Tibial nerve (tissue), 4 donors: Measurements from ENCODE around the gene LSP1. TPM values are rescaled to one million over a fixed set of nuclear protein-coding genes. Genes with fewer than 3 reads are reported as not detected.
"Not testable (repeated sequence)": the region's sequence is repeated elsewhere in the genome, so short reads cannot be mapped to it uniquely, and the experiment has no call there.

Source experiments
- DNase-seq, 2 donors: peaks; one replicate each; pipeline ENCODE4 v3.0.0-alpha.2; 2019; ENCODE audit warnings: low spot score in 2 of 2
- H3K27ac ChIP-seq, 4 donors: fragments of 200-600 bp; sonication (generic) in 3 of 4; one replicate each; pipeline ENCODE4 v1.5.1; 2017 to 2019; ENCODE audit warnings: mild to moderate bottlenecking in 1 of 4
- H3K27me3 ChIP-seq, 2 donors: fragments of 200-600 bp; sonication (generic) in 1 of 2; one replicate each; pipeline versions ENCODE4 v1.5.1 to v1.6.0; 2017 to 2019
- H3K36me3 ChIP-seq, 3 donors: fragments of 200-600 bp; sonication (generic); one replicate each; pipeline ENCODE4 v1.5.1; 2018 to 2019
- H3K4me1 ChIP-seq, 4 donors: fragments of 200-600 bp; sonication (generic) in 3 of 4; one replicate each; pipeline ENCODE4 v1.5.1; 2017 to 2019
- H3K4me3 ChIP-seq, 4 donors: fragments of 200-600 bp; sonication (generic) in 3 of 4; one replicate each; pipeline ENCODE4 v1.5.1; 2017 to 2019; ENCODE audit warnings: mild to moderate bottlenecking in 1 of 4, moderate library complexity in 1 of 4
- H3K9me3 ChIP-seq, 4 donors: fragments of 200-600 bp; sonication (generic) in 3 of 4; one replicate each; pipeline ENCODE4 v1.5.1; 2017 to 2019
- EP300 ChIP-seq, 2 donors: sonication (generic); formaldehyde crosslinking; IDR thresholded peaks; one replicate each; pipeline ENCODE4 v1.6.1; 2017; ENCODE audit warnings: antibody characterized with exemption in 2 of 2, mild to moderate bottlenecking in 1 of 2
- POLR2A ChIP-seq, 2 donors: fragments of 450-650 bp; IDR thresholded peaks; one replicate each; pipeline ENCODE4 v1.6.1; 2017; ENCODE audit warnings: antibody characterized with exemption in 2 of 2, mild to moderate bottlenecking in 2 of 2, moderate library complexity in 2 of 2
- WGBS, 2 donors: methylation state at CpG; one replicate each; pipeline ENCODE4 v1.1.5; 2018; 5-methylcytosine and 5-hydroxymethylcytosine counted together
- total RNA-seq, 4 donors: library from RNA; depleted of rRNA; stranded (reverse); fragments of >200 nt; gene quantifications; one replicate each; pipeline ENCODE4 v1.1.0, GENCODE V29; 2016
- TF ChIP-seq, protein P1 (sequence below), 5 experiments: fragments of 200-600 bp in 3 of 5; fragments of 450-650 bp in 2 of 5; sonication (generic) in 3 of 5; IDR thresholded peaks; one replicate each; pipeline ENCODE4 v1.5.1; 2016 to 2019; ENCODE audit warnings: antibody characterized with exemption in 5 of 5, mild to moderate bottlenecking in 3 of 5, moderate library complexity in 2 of 5

LSP1 gene
- total RNA-seq, 4 donors from 2014 or later, result 36.9 to 69.0 (median 50.2) TPM

DNA sequence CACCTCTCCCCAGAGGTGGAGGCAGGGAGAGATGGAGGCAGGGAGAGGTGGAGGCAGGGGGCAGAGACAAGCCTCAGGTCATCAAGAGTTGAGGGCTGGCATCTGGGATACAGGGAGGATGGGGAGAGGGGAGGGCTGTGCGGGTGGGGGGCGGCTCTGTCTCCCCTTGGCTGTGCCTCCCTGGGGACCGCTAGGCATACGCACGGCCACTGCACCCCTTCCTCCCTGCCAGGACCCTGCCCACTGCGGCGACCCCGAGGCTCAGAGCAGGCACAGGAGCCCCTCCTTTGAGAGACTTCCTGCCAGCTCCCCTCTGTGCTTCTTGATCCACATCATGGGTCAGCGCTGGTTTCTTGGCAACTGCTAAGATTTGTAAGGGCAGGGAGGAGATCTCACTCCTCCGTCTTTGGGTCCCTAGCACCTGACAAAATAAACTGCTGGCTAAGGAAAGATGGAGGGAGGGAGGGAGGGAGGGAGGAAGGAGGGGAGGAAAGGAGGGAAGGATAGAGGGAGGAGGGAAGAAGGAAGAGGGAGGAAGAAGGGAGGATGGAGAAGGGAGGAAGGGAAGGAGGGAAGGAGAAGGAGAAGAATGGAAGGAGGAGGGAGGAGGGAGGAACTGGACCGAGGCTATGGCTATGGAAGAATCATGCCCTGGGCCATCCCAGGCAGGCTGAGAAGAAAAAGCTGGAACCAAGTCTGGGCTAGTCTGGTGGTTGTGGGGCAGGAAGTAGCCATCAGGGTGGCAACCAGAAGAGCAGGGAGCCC, 20.3 kb downstream of the LSP1 start:
- WGBS, 2 donors, result 23 to 28% methylated on average over 11 of the region's 11 CpGs
- H3K4me3 ChIP-seq, result peak overlapping the region in 1 of 4 donors; percentile 25

DNA sequence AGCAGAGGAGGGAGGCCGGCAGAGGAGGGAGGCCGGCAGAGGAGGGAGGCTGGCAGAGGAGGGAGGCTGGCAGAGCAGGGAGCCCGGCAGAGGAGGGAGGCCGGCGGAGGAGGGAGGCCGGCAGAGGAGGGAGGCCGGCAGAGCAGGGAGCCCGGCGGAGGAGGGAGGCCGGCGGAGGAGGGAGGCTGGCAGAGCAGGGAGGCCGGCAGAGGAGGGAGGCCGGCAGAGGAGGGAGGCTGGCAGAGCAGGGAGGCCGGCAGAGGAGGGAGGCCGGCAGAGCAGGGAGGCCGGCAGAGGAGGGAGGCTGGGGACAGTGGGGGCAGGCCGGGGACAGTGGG, 20.9 kb downstream of the LSP1 start:
- 75 to 79% methylated on average over 16 to 17 of the region's 17 CpGs for WGBS, 2 donors
- not testable (repeated sequence) for DNase-seq, H3K4me3 ChIP-seq, H3K36me3 ChIP-seq, H3K9me3 ChIP-seq
- Histone ChIP-seq H3K27ac (peak overlapping the region in 1 of 4 donors; percentile 69), H3K4me1 (peaks cover 0 to 75% (median 25%) of the 10 kb centered on the region in 4 donors), H3K27me3 (peaks cover 0 to 16% of the 10 kb centered on the region in 2 donors)

More for the DNA sequence above, 20.3 kb downstream of the LSP1 start:
- H3K36me3 ChIP-seq, result no peaks in the 10 kb centered on the region
- no peaks in the 10 kb centered on the region for H3K9me3 ChIP-seq
- peak overlapping the region in 2 of 4 donors; percentile 34 to 69 for H3K27ac ChIP-seq
- DNase-seq, result peak in 1 of 2 donors; percentile 54
- H3K27me3 ChIP-seq, result peaks cover 0 to 16% of the 10 kb centered on the region in 2 donors
- H3K4me1 ChIP-seq, result peaks cover 0 to 81% (median 30%) of the 10 kb centered on the region in 4 donors
- TF ChIP-seq EP300 (IDR thresholded peaks at IDR 0.05), result no peak
- TF ChIP-seq POLR2A (IDR thresholded peaks at IDR 0.05), result no peak
- TF ChIP-seq, protein P1, sequence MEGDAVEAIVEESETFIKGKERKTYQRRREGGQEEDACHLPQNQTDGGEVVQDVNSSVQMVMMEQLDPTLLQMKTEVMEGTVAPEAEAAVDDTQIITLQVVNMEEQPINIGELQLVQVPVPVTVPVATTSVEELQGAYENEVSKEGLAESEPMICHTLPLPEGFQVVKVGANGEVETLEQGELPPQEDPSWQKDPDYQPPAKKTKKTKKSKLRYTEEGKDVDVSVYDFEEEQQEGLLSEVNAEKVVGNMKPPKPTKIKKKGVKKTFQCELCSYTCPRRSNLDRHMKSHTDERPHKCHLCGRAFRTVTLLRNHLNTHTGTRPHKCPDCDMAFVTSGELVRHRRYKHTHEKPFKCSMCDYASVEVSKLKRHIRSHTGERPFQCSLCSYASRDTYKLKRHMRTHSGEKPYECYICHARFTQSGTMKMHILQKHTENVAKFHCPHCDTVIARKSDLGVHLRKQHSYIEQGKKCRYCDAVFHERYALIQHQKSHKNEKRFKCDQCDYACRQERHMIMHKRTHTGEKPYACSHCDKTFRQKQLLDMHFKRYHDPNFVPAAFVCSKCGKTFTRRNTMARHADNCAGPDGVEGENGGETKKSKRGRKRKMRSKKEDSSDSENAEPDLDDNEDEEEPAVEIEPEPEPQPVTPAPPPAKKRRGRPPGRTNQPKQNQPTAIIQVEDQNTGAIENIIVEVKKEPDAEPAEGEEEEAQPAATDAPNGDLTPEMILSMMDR (IDR thresholded peaks at IDR 0.05), result no peak

- not testable (repeated sequence) for DNase-seq, H3K4me3 ChIP-seq, H3K9me3 ChIP-seq, H3K36me3 ChIP-seq
- Histone ChIP-seq H3K4me1 (peaks cover 0 to 71% (median 24%) of the 10 kb centered on the region in 4 donors), H3K27ac (peak overlapping the region; percentile 33 to 67 (median 60)), H3K27me3 (peaks cover 0 to 16% of the 10 kb centered on the region in 2 donors)
- WGBS, 2 donors, result 45 to 60% methylated on average over 9 to 16 of the region's 17 CpGs
Observed at GRCh38 chr11:1874441-1875092, 21.7 kb downstream of the LSP1 start.

GRCh38 chr11:1875093-1875850, 22.4 kb downstream of the LSP1 start:
- DNase-seq, result no peak
- H3K4me3 ChIP-seq, result no peak overlapping the region
- no peak for TF ChIP-seq POLR2A (IDR thresholded peaks at IDR 0.05)
- no peak for TF ChIP-seq EP300 (IDR thresholded peaks at IDR 0.05)
- TF ChIP-seq, protein P1 (IDR thresholded peaks at IDR 0.05), result no peak
- peak overlapping the region; percentile 33 to 77 (median 66) for H3K27ac ChIP-seq
- 73 to 78% methylated on average over 19 to 28 of the region's 28 CpGs for WGBS, 2 donors
- H3K36me3 ChIP-seq, result no peaks in the 10 kb centered on the region
- H3K9me3 ChIP-seq, result no peaks in the 10 kb centered on the region
- peaks cover 0 to 14% of the 10 kb centered on the region in 2 donors for H3K27me3 ChIP-seq
- peaks cover 0 to 71% (median 25%) of the 10 kb centered on the region in 4 donors for H3K4me1 ChIP-seq

GRCh38 chr11:1875851-1876301, 23.0 kb downstream of the LSP1 start:
- Histone ChIP-seq H3K27ac (peak overlapping the region in 3 of 4 donors; percentile 50 to 77 (median 67)), H3K4me1 (peaks cover 0 to 71% (median 26%) of the 10 kb centered on the region in 4 donors)
- 78% methylated on average over 11 of the region's 13 CpGs; no CpG with 5 or more reads in 1 of the 2 donors for WGBS, 2 donors
- not testable (repeated sequence) for H3K4me3 ChIP-seq, H3K9me3 ChIP-seq, H3K27me3 ChIP-seq, H3K36me3 ChIP-seq, DNase-seq

- Histone ChIP-seq H3K9me3 (no peaks in the 10 kb centered on the region), H3K27ac (peak overlapping the region in 3 of 4 donors; percentile 50 to 77 (median 67)), H3K27me3 (peaks cover 0 to 4% of the 10 kb centered on the region in 2 donors), H3K36me3 (no peaks in the 10 kb centered on the region), H3K4me3 (no peak overlapping the region), H3K4me1 (peaks cover 0 to 73% (median 29%) of the 10 kb centered on the region in 4 donors)
- DNase-seq, result peak in 1 of 2 donors; percentile 25
- TF ChIP-seq, protein P1 (IDR thresholded peaks at IDR 0.05), result peak; percentile 27 to 63 (median 45)
- no peak for TF ChIP-seq POLR2A (IDR thresholded peaks at IDR 0.05)
- WGBS, 2 donors, result 33 to 35% methylated on average over 19 to 21 of the region's 26 CpGs
Observed at GRCh38 chr11:1876361-1877063, 23.6 kb downstream of the LSP1 start.
